ENCODE measurements around the gene UBXN2A. TPM values are rescaled to one million over a fixed set of nuclear protein-coding genes. Genes with fewer than 3 reads are reported as not detected.
"Not testable (repeated sequence)": the region's sequence is repeated elsewhere in the genome, so short reads cannot be mapped to it uniquely, and the experiment has no call there.

The UBXN2A gene
- total and polyA plus RNA-seq, 7 donors: 8.1 to 21.2 (median 15.0) TPM

DNA sequence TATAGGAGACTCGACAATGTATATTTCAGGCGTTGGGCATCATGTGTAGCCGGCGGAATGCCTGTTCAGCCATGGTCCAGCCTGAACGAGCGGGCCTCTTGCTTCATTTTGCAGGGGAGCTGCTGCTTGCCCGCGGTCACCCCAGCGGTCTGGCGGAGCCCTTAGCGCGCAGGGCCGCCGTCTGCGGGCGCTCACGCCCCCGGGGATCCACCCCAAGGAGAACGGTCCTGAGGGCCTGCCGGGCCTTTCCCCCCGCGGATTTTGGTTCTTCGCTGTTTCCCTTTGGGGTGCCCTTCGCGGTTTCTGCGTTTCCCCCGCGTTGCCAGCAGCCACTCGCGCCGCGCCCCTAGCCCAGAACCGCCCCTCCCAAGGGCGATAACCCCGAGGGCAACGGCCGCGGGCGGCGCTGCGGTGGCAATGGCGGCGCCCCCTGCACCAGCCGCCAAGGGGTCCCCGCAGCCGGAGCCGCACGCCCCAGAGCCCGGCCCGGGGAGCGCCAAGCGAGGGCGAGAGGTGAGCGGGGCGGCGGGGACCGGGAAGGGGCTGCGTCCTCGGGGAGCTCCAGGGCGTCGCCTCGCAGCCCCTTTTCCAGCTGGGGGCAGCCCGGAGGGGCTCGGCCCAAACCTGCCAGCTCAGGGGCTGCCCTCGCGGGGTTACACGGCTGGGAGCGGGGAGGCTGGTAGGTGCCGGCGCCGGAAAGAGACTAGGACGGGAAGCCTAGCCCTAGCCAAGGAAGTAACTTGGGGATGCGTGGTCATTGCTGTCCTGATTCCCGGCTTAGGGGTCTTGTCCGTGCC lies 69.6 kb downstream of the UBXN2A start, which contains the start of gene MFSD2B:
Gene MFSD2B, plus strand, starts transcription at position 406 of the 797 bp plus-strand sequence. Its CDS starts 12 bp downstream, at position 418.
- Histone ChIP-seq H3K4me3 (peak within 1 kb of the TSS in 3 of 4 donors; percentile 37 to 51 (median 46)), H3K27me3 (peaks cover 13 to 40% (median 14%) of the 10 kb centered on the region in 3 donors), H3K36me3 (no peaks in the 10 kb centered on the region), H3K4me1 (peaks cover 0 to 13% (median 11%) of the 10 kb centered on the region in 4 donors), H3K27ac (no peak within 1 kb of the TSS), H3K9me3 (no peaks in the 10 kb centered on the region)
- WGBS, 2 donors: 2 to 4% methylated on average over 75 of the region's 75 CpGs
- intact Hi-C loops (cut with DNase I): no loop called here
- no peak for TF ChIP-seq EP300 (IDR thresholded peaks at IDR 0.05)
- DNase-seq: no peak

DNA sequence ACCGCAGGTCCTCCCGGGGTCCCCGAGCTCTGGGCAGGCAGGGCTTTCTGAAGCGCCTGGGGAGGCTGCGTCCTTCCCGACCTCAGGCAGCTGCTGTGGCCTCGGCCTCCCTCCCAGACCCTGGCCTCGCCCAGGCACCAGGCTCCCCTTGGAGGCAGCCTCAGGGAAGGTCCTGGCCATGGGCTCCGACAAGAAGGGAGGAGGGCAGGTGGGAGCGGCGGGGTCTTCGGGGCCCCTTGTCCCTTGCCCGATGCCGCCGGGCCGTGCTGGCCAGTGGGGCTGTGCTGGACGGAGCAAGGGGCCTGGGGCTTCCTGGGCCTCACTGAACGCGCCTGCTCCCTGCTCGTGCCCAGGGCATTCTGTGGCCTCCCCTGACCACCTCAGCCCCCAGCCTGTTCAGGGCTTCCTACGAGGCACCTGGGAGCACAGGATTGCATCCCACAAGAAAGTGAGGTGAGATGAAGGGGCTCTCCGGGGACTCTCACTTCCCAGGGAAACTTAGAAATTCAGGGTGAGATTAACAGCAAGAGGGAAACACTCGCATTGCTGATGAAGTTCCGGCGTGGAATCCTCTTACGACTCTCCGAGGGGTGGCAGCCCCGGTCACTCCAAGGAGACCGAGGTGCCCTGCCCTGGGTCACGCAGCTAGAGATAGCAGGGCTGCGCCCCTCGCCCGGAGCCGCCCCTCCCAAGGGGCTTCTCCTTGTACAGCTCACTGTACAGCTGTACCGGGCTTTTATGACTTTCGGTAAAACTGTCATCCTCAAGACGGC lies 70.4 kb downstream of the UBXN2A start:
- no peak for DNase-seq
- Histone ChIP-seq H3K36me3 (no peaks in the 10 kb centered on the region), H3K4me3 (peak overlapping the region in 3 of 4 donors; percentile 37 to 51 (median 46)), H3K27me3 (peaks cover 13 to 40% (median 14%) of the 10 kb centered on the region in 3 donors), H3K9me3 (no peaks in the 10 kb centered on the region), H3K27ac (no peak overlapping the region), H3K4me1 (peaks cover 0 to 13% (median 11%) of the 10 kb centered on the region in 4 donors)
- TF ChIP-seq POLR2A (IDR thresholded peaks at IDR 0.05): no peak
- no peak for TF ChIP-seq EP300 (IDR thresholded peaks at IDR 0.05)
- TF ChIP-seq POLR2AphosphoS5 (IDR thresholded peaks at IDR 0.05): no peak
- no peak for TF ChIP-seq CTCF (IDR thresholded peaks at IDR 0.05)
- intact Hi-C loops (cut with DNase I): no loop called here
- 26 to 55% methylated on average over 37 of the region's 37 CpGs for WGBS, 2 donors

DNA sequence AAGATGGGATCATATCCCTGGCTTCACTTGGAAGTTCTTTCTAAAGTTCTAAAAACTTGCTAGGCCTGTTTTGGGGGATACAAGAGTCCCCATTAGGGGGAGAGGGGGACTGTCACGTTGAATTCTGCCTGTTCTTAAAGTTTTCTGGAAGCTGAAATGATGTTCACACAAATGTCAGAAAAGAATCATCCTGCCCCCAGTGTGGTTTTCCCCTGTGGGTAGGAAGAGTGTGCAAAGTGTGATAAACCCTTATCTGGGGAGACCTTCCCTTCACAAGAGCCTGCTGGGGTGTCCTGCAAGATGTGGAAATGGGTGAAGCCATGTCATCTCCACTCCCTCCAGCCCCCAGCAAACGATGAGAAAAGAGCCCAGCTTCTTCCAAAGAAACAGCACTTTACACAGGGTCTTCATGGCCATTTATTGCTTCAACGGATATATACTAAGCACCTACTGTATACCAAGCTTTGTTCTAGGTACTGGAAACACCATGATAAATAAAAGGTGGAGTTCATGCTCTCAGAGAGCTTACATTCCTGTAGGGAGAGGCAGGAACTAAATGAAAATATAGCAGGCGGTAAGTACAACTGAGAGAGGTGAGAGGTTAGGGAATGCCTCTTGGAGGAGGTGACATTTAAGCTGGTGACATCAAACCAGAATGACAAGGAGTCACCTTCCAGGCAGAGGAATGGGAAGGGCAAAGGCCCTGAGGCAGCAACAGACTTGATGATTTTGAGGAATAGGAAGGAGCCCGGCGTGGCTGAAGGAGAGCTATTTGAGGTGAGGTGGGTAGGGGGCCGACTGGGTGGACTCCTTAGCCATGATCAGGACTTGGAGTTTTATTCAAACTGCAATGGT lies 71.2 kb downstream of the UBXN2A start:
- TF ChIP-seq POLR2AphosphoS5 (IDR thresholded peaks at IDR 0.05): no peak
- TF ChIP-seq POLR2A (IDR thresholded peaks at IDR 0.05): no peak
- no peak for TF ChIP-seq EP300 (IDR thresholded peaks at IDR 0.05)
- TF ChIP-seq CTCF (IDR thresholded peaks at IDR 0.05): no peak
- H3K27me3 ChIP-seq: peaks cover 13 to 40% (median 14%) of the 10 kb centered on the region in 3 donors
- no peak overlapping the region for H3K27ac ChIP-seq
- peaks cover 0 to 13% (median 11%) of the 10 kb centered on the region in 4 donors for H3K4me1 ChIP-seq
- H3K4me3 ChIP-seq: no peak overlapping the region
- H3K9me3 ChIP-seq: no peaks in the 10 kb centered on the region
- no peak for DNase-seq
- H3K36me3 ChIP-seq: no peaks in the 10 kb centered on the region
- intact Hi-C loops (cut with DNase I): no loop called here
- WGBS, 2 donors: 63 to 66% methylated on average over 7 of the region's 7 CpGs

GRCh38 chr2:24012521-24013188 lies 72.4 kb downstream of the UBXN2A start:
- peaks cover 13 to 40% (median 14%) of the 10 kb centered on the region in 3 donors for H3K27me3 ChIP-seq
- H3K27ac ChIP-seq: no peak overlapping the region
- H3K4me1 ChIP-seq: peaks cover 0 to 13% (median 11%) of the 10 kb centered on the region in 4 donors
- TF ChIP-seq CTCF (IDR thresholded peaks at IDR 0.05): no peak
- TF ChIP-seq POLR2AphosphoS5 (IDR thresholded peaks at IDR 0.05): no peak
- no peak for TF ChIP-seq EP300 (IDR thresholded peaks at IDR 0.05)
- TF ChIP-seq POLR2A (IDR thresholded peaks at IDR 0.05): no peak
- 80 to 82% methylated on average over 9 of the region's 9 CpGs for WGBS, 2 donors
- no peaks in the 10 kb centered on the region for H3K36me3 ChIP-seq
- DNase-seq: no peak
- H3K9me3 ChIP-seq: no peaks in the 10 kb centered on the region
- intact Hi-C loops (cut with DNase I): no loop called here
- no peak overlapping the region for H3K4me3 ChIP-seq

DNA sequence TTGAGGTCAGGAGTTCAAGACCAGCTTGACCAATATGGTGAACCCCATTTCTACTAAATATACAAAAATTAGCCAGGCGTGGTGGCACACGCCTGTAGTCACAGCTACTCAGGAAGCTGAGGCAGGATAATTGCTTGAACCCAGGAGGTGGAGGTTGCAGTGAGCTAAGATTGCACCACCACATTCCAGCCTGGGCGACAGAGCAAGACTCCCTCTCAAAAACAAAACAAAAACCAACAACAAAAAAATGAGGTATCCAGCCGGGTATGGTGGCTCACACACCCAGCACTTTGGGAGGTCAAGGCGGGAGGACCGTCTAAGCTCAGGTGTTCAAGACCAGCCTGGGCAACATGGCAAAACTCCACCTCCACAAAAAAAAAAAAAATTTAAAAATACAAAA lies 74.6 kb downstream of the UBXN2A start:
- WGBS, 2 donors: 93% methylated on average over 6 of the region's 6 CpGs
- H3K4me3 ChIP-seq; H3K9me3 ChIP-seq; intact Hi-C loops (cut with DNase I); H3K4me1 ChIP-seq; H3K27ac ChIP-seq; H3K36me3 ChIP-seq; DNase-seq: not testable (repeated sequence)
- peaks cover 9 to 29% (median 9%) of the 10 kb centered on the region in 3 donors for H3K27me3 ChIP-seq

All from sigmoid colon (tissue), 7 donors.